C4-2B (cell line): ENCODE data around the gene FAM222A.

Source experiments
- ZFX ChIP-seq: fragments of 450-650 bp; IDR thresholded peaks from 2 replicates; pipeline ENCODE4 v1.6.1; 2017
- TF ChIP-seq, protein P1 (sequence below): fragments of 450-650 bp; conservative IDR thresholded peaks from 2 replicates; pipeline ENCODE4 v1.5.1; 2017; ENCODE audit warnings: mild to moderate bottlenecking

DNA sequence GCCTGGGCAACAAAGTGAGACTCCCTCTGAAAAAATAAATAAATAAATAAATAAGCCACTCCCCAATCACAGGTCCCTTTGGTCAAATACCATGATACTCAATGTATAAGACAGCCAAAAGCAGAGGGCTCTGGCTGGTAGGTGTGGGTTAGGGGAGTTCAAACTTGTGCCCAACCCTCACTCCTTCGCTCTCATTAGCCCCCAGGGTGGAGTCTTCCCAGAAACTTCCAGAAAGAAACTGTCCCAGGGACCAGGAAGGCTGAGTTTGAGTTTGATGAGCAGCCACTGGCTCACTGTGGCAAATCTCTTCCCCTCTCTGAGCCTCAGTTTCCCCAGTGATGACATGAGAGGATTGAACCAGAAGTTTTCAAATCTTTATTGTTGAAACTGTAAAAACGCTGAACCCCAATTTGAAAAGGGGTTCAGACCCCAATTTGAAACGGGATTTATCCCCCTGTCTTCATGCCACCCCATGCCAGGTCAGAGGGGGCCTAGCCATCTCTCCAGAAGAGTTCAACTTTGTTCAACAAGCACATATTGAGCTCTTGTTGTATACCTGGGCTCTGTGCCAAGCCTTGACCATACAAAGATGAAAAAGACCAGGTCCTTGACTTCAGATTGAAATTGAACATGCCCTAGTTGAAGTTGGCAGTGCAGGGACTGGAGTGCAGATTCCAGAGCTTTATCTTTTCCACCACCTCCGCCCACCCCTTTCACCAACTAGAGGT, 9.1 kb upstream of the FAM222A start:
- TF ChIP-seq, protein P1, sequence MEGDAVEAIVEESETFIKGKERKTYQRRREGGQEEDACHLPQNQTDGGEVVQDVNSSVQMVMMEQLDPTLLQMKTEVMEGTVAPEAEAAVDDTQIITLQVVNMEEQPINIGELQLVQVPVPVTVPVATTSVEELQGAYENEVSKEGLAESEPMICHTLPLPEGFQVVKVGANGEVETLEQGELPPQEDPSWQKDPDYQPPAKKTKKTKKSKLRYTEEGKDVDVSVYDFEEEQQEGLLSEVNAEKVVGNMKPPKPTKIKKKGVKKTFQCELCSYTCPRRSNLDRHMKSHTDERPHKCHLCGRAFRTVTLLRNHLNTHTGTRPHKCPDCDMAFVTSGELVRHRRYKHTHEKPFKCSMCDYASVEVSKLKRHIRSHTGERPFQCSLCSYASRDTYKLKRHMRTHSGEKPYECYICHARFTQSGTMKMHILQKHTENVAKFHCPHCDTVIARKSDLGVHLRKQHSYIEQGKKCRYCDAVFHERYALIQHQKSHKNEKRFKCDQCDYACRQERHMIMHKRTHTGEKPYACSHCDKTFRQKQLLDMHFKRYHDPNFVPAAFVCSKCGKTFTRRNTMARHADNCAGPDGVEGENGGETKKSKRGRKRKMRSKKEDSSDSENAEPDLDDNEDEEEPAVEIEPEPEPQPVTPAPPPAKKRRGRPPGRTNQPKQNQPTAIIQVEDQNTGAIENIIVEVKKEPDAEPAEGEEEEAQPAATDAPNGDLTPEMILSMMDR, result no peak
- TF ChIP-seq ZFX, result no peak
